Mononuclear cell (primary cell): ENCODE data around the gene ERI3. TPM values are rescaled to one million over a fixed set of nuclear protein-coding genes. Genes with fewer than 3 reads are reported as not detected.

Experiments
- H3K27me3 ChIP-seq: 2 replicates; pipeline ENCODE4 v1.6.0; 2011; ENCODE audit warnings: low read length, control low read depth; ENCODE audit not compliant: insufficient read depth
- H3K4me1 ChIP-seq: 2 replicates; pipeline ENCODE4 v1.5.1; 2011; ENCODE audit warnings: mild to moderate bottlenecking, low read length, control low read depth; ENCODE audit not compliant: insufficient read depth
- H3K4me3 ChIP-seq: 2 replicates; pipeline ENCODE4 v1.5.1; 2011; ENCODE audit warnings: mild to moderate bottlenecking, low read length, moderate library complexity
- H3K9me3 ChIP-seq: 2 replicates; pipeline ENCODE4 v1.5.1; 2011; ENCODE audit warnings: low read depth, mild to moderate bottlenecking, control low read depth, low read length
- total RNA-seq: library from RNA; depleted of rRNA; stranded (reverse); fragments of >200 nt; gene quantifications from one replicate; pipeline ENCODE4 v1.2.3, GENCODE V29; 2012

ERI3 gene
- total RNA-seq, 1 donor, result 11.3 TPM

DNA sequence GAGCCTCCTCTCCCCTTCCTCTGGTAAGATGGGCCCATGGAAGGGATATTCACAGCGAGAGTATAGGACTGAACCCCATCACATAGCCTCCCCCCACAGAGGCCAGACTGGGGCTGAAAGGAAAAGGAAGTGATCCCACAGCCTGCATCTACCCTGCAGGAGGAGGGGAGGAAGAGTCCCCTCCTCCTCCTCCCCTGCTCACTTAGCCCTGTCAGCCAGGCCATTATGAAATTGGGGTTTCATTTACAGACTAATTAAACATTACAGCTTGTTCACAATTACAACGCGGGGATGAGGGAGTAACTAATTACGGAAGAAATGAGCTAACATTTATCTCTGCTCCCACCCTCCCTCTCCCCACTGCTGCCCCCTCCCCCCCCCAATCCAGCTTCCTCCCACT, 116.4 kb downstream of the ERI3 start:
- no peaks in the 10 kb centered on the region for H3K27me3 ChIP-seq
- H3K9me3 ChIP-seq, result no peaks in the 10 kb centered on the region
- no peak overlapping the region for H3K4me3 ChIP-seq
- peaks cover 14% of the 10 kb centered on the region for H3K4me1 ChIP-seq

DNA sequence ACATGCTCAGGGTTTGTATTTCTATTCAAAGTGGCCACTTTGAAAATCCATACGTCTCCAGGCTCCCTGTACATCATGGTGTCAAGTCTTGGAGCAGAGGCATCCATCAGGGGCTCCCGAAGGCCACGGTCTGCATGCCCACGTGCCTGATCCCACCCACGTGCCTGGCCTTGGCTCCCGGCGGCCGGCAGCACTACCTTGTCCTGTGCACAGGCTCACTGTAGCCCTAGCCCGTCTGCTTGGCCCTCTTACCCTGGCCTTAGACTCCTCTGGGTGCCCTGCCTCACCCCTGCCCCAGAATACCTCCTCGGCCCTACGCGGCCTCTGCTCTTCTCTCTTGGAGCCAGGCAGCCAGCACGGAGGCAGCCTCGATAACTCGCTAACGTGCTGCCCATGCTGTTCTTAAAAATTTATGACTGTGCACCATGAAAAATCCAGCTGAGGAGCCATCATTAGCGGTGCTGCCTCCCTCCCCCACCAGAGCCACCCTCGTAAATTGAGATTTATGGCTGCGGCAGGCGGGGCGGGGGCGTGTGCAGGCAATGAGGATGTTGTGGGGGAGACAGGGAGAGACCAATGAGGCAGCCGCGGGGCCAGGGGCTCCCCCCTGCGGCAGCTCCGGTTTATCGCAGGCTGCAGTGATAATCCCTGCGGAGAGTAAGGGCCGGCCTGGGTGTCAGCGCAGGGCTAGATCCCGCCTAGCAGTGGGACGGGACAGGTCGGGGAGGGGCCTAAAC, 117.2 kb downstream of the ERI3 start:
- H3K27me3 ChIP-seq, result no peaks in the 10 kb centered on the region
- peaks cover 14% of the 10 kb centered on the region for H3K4me1 ChIP-seq
- H3K4me3 ChIP-seq, result no peak overlapping the region
- H3K9me3 ChIP-seq, result no peaks in the 10 kb centered on the region

DNA sequence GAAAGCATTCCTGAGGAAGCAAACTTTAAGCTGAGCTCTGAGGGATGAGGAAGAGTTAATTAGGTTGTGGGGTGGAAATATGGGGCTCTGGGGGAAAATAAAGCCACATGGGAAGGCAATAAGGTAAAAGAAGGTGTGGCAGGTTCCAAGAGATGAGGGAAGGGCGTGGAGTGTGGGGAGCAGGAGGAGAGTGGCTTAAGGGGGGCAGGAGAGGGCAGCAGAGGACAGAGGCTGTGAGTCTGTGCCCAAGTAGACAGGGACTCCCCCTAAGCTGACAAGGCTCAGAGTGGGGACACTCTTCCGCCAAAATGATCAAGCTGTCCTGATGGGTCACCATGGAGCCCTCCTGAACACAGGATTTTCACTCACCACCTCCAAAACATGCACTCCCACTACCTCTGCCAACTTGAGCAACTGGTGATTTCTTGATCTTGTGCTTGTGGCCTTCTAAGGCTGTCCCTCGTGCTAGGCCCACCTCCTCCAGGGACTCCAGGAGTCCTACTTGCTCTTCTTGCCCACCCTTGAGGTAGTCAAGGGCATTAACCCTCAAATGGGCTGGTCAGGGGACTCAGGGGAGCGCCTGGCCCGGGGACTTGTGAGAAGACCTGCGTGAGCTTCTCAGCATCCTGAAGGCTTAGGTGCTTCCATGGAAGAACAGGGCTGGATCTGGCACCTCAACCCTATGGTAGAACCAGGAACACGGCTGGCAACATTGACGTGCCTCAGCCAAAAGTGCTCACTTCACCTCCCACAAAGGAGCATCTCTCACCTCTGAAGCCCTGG, 118.4 kb downstream of the ERI3 start:
- H3K4me3 ChIP-seq, result no peak overlapping the region
- peaks cover 14% of the 10 kb centered on the region for H3K4me1 ChIP-seq
- H3K27me3 ChIP-seq, result no peaks in the 10 kb centered on the region
- H3K9me3 ChIP-seq, result no peaks in the 10 kb centered on the region

DNA sequence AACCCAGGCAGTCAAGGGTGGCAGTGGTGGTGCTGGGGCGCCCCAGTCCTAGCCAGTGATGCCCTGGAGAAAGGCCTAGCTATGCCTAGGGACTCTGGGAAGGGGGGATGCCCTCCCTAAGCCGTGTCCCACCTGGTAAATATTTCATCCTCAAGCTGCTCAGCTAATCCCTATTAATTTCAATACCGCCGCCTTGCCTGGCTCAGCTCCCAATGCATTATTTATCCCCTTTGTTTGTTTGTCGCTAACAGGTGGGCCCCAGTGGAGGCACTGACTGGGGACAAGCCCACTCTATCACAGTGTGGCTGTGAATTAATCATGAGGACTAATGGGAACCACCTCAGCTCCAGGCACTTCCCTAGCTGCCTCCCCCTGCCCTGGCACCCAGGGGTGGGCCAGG, 119.2 kb downstream of the ERI3 start:
- Histone ChIP-seq H3K4me3 (no peak overlapping the region), H3K27me3 (no peaks in the 10 kb centered on the region), H3K4me1 (peaks cover 14% of the 10 kb centered on the region), H3K9me3 (no peaks in the 10 kb centered on the region)

DNA sequence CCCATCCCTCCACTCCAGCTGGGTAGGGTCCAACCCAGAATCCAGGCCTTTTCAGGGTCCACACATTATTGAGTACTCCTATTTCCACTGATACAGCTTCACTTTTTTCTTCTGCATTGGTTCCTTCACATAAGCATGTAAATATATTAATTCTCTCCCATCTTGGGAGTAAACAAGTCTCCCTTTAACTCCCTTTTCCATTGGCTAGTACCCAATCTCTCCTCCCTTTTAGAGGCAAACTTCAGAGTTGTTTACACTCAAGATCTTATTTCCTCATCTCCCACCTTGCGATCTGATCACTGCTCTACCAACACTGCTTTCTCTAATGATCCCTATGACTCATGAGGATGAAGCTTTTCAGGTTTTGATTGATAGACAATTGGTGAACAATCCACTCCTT, 121.5 kb downstream of the ERI3 start:
- Histone ChIP-seq H3K27me3 (no peaks in the 10 kb centered on the region), H3K4me1 (peaks cover 8% of the 10 kb centered on the region), H3K9me3 (no peaks in the 10 kb centered on the region), H3K4me3 (no peak overlapping the region)

DNA sequence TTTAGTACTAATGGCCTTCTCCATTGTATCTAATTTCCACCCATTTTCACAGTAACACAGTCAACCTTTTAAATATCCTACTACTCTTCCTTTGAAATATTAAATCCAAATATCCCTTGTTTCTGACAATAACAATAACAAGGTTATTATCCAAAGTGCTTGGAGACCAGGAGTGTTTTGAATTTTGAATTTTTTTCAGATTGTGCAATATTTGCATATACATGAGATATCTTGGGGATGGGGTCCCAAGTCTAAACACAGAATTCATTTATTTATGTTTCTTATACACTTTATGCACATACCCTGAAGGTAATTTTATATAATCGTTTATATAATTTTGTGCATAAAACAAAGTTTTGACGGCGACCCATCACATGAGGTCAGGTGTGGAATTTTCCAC, 124.3 kb downstream of the ERI3 start:
- Histone ChIP-seq H3K4me1 (peaks cover 19% of the 10 kb centered on the region), H3K27me3 (no peaks in the 10 kb centered on the region), H3K4me3 (no peak overlapping the region), H3K9me3 (no peaks in the 10 kb centered on the region)

DNA sequence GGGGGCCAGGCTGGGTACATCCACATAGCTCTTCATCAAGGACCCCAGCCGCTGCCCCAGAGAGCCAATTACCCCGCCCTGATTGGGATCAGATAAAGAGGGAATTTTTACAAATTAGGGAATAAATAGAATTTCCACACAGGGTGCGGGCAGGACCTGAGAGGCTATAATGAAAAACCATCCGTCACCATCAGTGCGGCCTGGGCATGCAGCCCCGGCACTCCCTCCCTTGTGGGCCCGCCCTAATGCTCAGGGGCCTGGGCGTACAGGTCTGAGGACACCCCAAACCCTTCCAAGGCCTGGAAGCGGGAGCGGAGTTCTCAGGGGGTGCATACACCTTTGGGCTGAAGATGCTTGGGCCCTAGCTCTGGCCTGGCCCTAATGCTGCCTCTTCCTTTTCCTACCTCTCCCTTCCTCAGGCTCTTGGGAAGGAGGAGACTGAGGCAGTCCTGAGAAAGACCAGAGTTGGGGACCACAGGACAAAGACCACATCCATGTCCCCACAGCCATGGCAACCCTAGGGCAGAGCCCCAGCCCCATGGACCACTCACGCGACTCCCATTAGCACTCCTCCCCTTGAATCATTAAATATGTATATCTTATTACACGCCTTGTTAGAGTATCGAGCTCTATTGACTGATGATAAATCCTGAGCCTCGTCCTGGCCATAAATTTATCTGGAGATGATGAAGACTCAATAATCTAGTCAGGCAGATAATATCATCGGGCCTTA, 125.5 kb downstream of the ERI3 start:
- Histone ChIP-seq H3K4me3 (no peak overlapping the region), H3K4me1 (peaks cover 19% of the 10 kb centered on the region), H3K9me3 (no peaks in the 10 kb centered on the region), H3K27me3 (no peaks in the 10 kb centered on the region)

DNA sequence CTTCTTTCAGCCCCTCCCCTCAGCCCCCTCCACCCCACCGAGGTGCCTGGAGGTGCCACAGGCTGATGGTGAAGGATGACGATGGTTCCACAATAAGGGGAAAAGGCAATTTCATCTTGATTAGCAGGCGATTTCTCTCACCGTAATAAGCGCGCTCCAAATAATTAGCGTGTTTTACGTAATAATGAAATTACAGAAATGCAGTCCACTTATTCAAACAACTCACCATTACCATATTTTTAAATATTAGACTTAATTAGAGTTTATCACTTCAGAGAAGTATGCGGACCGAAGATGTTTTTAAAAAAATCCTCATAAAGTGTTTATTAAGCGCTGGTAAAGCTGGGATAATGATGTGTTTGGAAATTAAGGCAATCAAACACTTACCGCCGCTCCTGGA, 126.8 kb downstream of the ERI3 start:
- no peaks in the 10 kb centered on the region for H3K27me3 ChIP-seq
- H3K4me1 ChIP-seq, result peaks cover 19% of the 10 kb centered on the region
- no peak overlapping the region for H3K4me3 ChIP-seq
- no peaks in the 10 kb centered on the region for H3K9me3 ChIP-seq

DNA sequence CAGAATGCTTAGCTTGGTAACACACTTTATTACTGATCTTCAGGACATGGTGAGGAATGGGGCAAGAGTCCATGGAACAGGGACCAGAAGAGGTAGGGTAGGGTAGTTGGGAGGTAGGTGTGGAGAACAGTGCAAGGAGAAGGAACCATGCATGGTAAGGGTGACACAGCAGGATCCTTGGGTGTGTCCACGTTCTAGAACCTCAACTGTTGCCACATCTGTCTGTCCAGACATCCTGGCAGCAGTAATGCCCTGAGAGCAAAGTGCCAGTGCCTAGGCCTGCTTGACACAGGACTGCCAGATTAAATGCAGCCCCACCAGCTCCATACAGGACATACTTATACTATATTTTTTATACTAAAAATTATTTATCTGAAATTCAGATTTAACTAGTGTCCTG, 127.8 kb downstream of the ERI3 start:
- Histone ChIP-seq H3K4me1 (peaks cover 19% of the 10 kb centered on the region), H3K27me3 (no peaks in the 10 kb centered on the region), H3K4me3 (no peak overlapping the region), H3K9me3 (no peaks in the 10 kb centered on the region)

DNA sequence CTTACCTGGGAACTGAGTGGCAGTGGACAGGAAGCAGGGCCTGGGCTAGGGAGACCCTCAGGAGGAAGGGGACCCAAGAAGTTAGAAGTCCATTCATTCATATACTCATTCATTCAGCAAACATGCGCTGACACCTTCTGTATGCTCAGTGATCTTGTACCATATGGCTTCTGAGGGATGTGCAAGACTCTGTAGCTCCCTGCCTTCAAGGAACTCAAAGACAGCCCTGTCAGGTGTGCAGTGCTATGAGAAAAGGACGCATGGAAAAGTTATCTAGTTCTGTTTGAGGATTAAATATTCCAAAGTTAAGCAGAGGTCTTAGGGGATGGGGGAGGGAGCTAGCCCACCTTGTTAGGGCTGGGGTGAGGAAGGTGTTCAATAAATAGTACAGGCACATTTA, 129.3 kb downstream of the ERI3 start:
- Histone ChIP-seq H3K9me3 (no peaks in the 10 kb centered on the region), H3K27me3 (no peaks in the 10 kb centered on the region), H3K4me1 (peaks cover 19% of the 10 kb centered on the region), H3K4me3 (no peak overlapping the region)

DNA sequence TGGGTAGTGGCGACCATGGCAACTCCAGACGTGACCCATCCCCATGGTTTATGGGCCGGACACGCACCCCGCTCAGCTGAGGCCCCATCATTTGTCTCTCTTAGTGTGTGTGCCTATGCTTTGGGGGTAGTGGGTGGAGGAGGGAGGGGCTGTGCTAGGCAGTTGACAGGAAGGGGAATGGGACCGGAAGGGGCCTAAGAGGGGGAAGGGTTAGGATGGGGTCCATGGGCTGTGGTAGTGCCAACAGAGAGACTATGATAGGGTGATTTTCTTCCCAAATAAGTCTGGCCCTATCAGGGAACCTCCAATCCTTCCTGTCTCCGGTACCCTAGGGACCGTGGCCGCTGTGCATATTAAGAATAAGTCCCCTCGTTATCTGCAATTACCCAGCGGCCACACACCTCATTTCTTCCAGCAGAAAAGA, 131.9 kb downstream of the ERI3 start:
- H3K4me3 ChIP-seq, result no peak overlapping the region
- no peaks in the 10 kb centered on the region for H3K27me3 ChIP-seq
- no peaks in the 10 kb centered on the region for H3K9me3 ChIP-seq
- H3K4me1 ChIP-seq, result peaks cover 15% of the 10 kb centered on the region

DNA sequence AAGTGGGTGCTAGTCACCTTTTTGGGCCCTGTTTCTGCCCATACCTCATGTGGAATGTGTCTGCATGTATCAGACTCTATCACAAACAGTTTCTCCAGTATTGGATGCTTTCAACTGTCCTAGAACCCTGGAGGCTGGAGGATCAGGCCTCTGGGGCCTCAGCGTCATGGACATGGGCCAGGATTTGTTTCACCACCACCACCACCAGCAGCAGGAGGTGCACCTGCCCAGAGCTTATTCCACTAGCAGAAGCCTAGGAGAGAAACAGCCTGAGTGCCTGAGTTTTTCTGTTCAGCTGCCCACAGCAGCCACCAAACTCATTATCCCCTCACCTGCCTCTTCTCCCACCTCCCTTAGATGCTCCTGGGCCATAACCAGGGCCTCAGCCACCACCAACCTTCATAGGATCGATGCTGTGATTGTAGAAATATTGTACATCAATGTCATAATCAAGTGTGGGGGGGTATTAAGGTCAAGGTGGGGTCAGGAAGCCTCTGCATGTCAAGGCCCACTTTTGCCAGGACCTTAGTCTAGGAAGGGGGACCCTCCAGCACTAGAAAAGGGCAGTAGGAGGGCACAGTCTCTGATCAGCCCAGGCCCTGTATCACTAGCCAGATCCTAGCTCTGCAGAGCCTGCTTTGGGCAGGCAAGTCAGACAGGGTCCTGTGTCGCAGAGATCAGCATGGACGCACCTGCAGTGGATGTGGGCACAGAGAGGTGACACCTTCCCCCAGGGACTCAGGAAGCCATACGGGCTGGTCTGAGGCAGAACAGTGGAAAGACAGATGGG, 132.5 kb downstream of the ERI3 start:
- Histone ChIP-seq H3K4me1 (peaks cover 9% of the 10 kb centered on the region), H3K4me3 (no peak overlapping the region), H3K9me3 (no peaks in the 10 kb centered on the region), H3K27me3 (no peaks in the 10 kb centered on the region)

DNA sequence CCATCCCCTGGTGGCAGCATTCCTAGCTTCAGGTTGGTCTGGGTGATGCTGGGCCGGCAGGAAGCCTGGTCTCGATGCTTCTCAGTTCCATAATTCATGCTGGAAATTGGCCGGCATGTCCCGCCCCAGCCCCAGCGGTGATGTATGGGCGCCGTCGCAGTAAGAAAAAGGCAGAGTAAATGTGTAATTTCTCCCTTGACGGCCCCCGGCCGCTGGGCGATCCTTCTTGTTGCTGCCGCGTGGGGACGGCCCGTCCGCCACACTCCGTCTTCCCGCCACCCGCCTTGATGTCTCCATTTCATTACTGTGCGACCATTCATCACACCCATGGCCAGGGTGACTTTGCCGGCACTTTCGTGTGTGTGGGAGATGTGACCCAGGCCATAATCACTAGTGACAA, 133.3 kb downstream of the ERI3 start:
- Histone ChIP-seq H3K9me3 (no peaks in the 10 kb centered on the region), H3K4me1 (peaks cover under 1% of the 10 kb centered on the region), H3K4me3 (no peak overlapping the region), H3K27me3 (no peaks in the 10 kb centered on the region)

DNA sequence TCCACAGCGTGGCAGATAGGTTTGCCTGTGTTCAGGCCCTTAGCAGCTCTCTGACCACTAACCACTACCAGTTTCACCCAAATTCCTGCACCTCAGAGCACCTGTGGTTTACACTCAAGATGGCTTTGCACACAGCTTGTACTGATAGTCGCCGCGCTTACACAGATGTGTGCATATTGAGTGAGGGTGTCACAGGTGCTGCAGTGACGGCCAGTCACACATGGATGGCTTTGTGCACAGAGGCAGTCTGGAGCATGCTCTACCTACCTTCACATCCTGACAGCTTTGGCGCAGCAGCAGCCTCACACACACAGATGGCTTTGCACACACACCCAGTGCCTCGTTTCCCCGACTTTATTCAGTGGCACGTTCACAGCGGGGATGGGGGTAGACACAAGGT, 134.3 kb downstream of the ERI3 start:
- no peaks in the 10 kb centered on the region for H3K27me3 ChIP-seq
- H3K4me1 ChIP-seq, result no peaks in the 10 kb centered on the region
- no peaks in the 10 kb centered on the region for H3K9me3 ChIP-seq
- no peak overlapping the region for H3K4me3 ChIP-seq
